Activated T-cell treated with anti-CD3 and anti-CD28 coated beads, Interleukin-2, amount 50 U/mL, for 48 hours (primary cell): ENCODE measurements around the gene ISY1.
"Not testable (repeated sequence)": the region's sequence is repeated elsewhere in the genome, so short reads cannot be mapped to it uniquely, and the experiment has no call there.

ENCODE experiments used
- DNase-seq, 2 experiments: peaks; one replicate each; pipeline ENCODE4 v3.0.0-alpha.2; 2020

ISY1 gene

GRCh38 chr3:129160891-129161859, at the start of gene ISY1:
TSS of gene ISY1 (minus strand) at chr3:129161063. CDS start at chr3:129160975, 88 bp downstream.
- peak; percentile 91 for DNase-seq

DNA sequence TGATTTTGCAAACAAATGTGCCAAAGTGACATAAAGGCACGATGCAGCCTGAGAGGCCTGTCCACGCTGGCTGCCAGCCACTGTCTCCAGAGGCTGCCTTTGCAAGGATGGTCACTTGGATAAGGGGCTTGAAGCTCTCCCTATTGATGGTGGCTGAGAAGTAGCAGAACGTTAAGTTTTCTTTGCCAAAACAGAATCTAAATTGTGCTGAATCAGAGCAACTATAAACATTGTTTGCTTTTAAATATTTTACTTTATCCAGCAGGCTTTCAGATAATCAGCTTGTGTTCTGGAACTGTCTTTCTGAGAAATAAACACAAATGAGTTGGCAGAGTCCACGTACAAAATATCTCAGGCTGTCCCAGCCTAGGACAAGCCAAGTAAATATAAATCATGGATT, 46.6 kb upstream of the ISY1 start:
- DNase-seq: no peak

- no peak for DNase-seq
Measured at GRCh38 chr3:129205109-129205832, 44.4 kb upstream of the ISY1 start.

DNA sequence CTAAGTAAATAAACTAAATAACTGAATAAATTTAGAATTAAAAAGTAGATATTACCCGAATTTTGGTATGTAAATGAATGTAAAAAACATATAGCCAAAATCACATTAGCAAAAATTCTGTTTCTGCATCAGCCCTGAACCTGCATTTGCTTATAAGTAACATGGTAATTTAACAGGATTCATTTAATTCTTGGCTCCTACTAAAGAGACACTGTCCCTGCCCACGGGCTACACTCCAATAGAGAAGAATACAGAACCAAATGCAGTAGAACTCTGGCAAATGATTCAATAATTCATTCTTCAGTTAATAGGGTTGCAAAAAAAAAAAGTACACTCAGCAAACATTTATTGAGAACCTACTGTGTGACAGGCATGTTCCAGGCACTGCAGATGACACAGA, 43.6 kb upstream of the ISY1 start:
- DNase-seq: no peak

DNA sequence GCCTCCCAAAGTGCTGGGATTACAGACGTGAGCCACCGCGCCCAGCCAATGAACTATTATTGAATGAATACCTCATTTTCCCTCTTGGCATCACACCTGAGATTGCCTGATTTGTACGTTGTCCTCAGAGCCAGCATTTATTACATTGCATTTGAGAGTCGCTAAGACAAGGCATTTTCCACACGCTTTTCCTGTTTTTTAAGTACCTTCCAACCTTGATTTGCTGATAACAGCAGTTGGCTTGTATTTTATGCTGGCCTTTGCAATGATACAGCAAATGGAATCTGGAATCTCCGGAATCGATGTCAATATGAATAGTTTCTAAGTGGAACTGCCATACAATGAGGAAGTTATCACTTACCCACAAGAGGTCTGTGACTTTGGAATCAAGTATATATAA, 38.5 kb upstream of the ISY1 start:
- no peak for DNase-seq

DNA sequence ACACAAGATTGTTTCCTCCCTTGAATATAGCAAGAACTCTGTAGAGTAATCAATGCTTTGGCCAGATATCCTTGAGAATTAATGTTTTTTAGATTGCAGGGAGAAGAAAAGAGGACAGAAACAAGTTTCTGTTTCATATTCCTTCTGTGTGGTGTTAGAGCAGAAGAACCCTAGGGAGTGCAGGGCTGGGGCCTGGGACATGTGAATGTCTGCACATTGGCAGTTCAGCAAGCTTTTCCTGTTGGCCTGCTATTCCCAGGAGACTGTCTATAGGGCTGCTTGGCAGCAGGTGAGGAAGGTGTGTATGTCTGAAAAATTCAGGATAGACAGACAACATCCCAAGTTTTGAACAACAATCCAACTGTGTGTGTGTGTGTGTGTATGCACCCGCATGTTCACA, 36.5 kb upstream of the ISY1 start:
- DNase-seq: no peak

GRCh38 chr3:129196601-129197000, 35.7 kb upstream of the ISY1 start:
- DNase-seq: no peak

GRCh38 chr3:129195731-129196256, 34.9 kb upstream of the ISY1 start:
- DNase-seq: no peak

DNA sequence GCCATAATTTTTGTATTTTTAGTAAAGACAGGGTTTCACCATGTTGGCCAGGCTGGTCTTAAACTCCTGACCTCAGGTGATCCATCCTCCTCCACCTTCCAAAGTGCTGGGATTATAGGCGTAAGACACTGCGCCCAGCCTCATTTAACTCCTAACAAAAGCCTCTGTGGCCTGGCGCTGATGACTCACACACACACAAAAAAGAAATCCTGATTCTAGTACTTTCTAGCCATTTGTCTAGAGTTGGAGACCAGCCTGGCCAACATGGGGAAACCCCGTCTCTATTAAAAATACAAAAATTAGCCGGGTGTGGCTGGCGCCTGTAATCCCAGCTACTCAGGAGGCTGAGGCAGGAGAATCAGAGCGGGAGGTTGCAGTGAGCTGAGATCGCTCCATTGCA, 28.9 kb upstream of the ISY1 start:
- not testable (repeated sequence) for DNase-seq

- DNase-seq: no peak
Measured at GRCh38 chr3:129187857-129188256, 27.0 kb upstream of the ISY1 start.

- DNase-seq: no peak
Measured at GRCh38 chr3:129185783-129186182, 24.9 kb upstream of the ISY1 start.

DNA sequence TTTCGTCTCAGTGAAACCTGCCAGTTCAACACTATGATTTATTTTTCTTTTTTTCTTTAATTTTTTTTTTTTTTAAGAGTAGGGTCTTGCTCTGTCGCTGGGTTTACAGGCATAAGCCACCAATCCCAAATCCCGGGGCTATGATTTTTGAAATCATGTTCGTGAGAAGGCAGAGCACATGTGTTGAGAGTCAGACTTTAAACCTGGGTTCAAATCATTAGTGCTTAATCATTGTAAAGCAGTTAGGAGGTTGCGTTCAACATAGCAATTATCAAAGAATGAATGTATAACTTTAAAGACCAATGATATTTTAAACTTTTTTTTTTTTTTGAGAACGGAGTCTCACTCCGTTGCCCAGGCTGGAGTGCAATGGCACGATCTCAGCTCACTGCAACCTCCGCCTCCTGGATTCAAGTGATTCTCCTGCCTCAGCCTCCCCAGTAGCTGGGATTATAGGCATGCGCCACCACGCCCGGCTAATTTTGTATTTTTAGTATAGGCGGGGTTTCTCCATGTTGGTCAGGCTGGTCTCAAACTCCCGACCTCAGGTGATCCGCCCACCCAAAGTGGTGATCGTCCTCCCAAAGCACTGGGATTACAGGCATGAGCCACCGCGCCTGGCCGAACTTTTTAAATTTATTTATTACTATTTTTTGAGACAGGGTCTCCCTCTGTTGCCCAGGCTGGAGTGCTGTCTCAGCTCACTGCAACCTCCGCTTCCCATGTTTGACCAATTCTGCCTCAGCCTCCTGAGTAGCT, 24.1 kb upstream of the ISY1 start:
- not testable (repeated sequence) for DNase-seq

DNA sequence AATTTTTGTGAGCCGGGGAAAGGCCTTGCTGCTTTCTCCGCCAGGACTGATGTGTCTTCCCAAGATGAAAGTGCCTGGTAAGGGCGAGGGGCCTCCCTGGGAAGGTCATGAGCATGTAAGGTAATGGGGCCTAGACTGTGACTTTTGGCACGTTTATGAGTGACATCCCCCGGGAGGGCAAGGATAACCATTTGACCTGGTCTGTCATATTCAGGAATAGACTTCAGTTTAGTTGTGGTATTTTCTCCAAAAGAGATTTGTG, 23.5 kb upstream of the ISY1 start:
- DNase-seq: no peak

GRCh38 chr3:129183569-129184395, 22.9 kb upstream of the ISY1 start, which contains the start of gene CNBP:
TSS of gene CNBP (minus strand) at chr3:129183896. CDS start at chr3:129171757, 12,139 bp downstream.
- peak; percentile 94 to 96 for DNase-seq

DNA sequence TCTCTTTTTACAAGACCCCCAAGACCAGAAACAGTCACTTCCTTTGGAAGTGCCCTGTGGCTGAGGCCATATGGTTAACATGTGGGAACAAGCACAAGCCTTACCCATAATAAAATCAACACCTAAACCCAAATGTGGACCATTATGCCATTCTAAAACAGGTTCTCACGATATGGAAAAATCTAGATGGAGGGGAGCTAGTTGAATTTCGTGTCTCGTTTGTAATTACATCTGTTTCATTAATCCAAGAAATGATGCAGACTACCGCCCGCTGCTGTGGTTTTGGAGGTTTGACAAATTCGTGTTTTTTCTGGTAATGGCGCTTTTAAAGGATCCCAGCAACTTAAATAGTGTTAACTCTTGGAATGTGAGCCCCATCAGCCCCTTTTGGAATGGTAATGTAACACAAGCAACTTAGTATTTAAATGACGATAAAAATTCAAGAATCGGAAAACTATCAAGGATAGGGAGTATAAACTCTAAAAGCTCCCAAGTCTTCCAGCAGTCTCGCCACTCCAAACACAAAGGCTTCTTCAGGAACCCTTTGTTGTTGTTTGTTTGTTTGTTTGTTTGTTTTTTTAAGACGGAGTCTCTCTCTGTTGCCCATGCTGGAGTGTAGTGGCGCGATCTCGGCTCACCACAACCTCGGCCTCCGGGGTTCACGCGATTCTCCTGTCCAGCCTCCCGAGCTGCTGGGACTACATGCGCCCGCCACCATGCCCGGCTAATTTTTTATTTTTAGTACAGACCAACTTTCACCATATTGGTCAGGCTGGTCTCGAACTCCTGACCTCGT, 21.7 kb upstream of the ISY1 start:
- peak in 1 of 2 experiments; percentile 35 for DNase-seq

- DNase-seq: no peak
Measured at GRCh38 chr3:129181819-129182218, 21.0 kb upstream of the ISY1 start.

- no peak for DNase-seq
Measured at GRCh38 chr3:129180461-129180860, 19.6 kb upstream of the ISY1 start.

DNA sequence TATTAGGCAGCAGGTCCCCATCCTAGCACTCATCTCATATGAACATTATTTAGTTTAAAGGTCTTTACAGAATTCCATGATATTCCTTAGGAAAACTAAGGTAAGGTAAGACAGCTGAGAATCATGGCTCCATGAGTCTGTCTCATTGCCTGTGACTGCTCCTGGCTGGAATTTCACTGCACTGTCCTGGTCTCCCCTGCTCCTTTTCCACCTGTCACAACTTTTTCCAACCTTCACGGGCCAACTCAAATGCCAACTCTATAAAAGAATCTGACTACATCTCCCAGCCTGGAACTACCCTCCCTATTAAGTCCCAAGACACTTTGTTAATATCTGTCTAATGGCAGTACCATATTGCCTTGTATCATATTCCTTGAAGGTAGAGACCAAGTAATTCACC, 15.2 kb upstream of the ISY1 start:
- DNase-seq: no peak

DNA sequence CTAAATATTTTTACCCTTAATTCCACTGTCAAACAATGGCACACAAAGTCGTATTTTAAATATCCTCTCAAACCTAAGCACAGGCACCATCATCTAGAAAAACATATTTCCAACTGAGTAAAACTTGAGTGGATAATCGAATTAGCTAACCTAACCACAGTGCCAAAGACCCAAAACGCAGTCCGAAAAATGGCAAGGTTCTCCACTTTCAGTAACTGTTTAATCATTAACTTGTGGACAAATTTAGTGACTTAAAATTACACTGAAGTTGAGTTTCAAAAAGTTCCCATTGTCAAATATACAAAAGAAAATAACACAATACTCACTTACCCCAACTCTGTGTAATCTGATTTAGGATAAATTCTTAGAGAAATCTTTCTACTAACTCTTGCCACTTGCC, 12.9 kb upstream of the ISY1 start:
- DNase-seq: no peak

DNA sequence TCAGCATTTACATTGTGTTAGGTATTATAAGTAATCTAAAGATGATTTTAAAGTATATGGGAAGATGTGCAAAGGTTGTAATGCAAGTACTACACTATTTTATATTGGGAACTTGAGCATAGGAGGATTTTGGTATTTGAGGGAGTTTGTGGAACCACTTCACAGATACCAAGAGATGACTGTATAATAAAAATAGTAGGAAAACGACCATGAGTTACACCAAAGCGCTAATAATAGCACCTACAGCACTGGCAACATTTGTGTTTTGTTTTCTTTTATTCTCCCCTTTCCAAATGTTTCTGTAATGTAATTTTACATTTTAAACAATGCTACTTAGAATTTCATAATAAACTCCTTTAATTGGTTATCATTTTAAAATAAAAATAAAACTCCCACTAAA, 12.3 kb upstream of the ISY1 start:
- no peak for DNase-seq

DNA sequence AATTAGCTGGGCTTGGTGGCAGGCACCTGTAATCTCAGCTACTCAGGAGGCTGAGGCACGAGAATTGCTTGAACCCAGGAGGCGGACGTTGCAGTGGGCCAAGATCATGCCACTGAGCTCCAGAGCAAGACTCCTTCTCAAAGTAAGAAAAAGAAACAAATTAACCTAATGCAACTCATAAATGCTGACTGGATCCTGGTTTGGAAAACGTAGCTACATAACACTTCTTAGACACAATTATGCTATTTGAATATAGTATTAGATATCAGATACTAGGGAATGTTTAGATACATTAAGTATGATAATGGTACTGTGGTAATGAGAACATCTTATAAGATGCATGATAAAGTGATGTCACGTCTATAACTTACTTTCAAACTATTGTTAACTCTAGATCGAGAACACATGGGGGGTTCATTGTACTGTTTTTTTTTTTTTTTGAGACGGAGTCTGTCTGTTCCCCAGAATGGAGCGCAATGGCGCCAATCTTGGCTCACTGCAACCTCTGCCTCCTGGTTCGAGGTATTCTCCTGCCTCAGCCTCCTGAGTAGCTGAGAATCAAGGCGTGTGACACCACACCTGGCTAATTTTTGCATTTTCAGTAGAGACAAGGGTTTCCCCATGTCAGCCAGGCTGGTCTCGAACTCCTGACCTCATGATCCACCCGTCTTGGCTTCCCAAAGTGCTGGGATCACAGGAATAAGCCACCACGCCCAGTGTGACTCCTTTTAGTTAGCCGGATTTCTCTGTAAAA, 5.9 kb upstream of the ISY1 start:
- no peak for DNase-seq
